SH-SY5Y (cell line): ENCODE data around the gene TACR1.

Experiments
- GATA2 ChIP-seq: IDR thresholded peaks from 2 replicates; pipeline ENCODE4 v1.6.1; 2011; ENCODE audit warnings: mild to moderate bottlenecking, low read depth, low read length
- GATA3 ChIP-seq: IDR thresholded peaks from 2 replicates; pipeline ENCODE4 v1.6.1; 2011; ENCODE audit warnings: low read depth, mild to moderate bottlenecking, low read length, moderate library complexity

DNA sequence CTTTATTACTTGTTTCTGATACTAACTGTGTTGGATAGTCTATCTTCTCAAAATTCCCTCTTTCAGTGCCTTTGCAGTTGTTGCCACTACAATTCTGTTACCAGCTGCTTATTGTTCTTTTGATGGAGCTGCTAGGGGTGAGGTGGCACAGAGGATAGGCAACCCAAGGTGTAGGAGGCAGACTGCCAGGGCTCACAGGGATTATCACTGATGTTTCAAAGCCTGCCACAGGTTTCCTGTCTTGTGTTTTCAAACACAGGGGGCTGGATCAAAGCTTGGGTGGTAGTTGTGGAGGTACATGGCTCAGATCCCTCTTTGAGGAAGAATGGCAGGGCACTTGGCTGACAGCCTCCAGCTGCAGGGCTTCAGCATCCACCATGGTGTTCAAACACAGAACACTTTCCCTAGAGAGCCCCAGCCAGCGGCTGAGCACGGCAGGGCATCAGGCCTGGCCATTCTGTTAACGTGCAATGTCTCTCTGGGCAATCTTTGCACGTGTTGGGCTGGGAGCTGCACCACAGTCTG is 153.7 kb downstream of the TACR1 start:
- TF ChIP-seq GATA3 = no peak
- no peak for TF ChIP-seq GATA2
